EL (cell line): ENCODE measurements around the gene SNX27.
"Not testable (repeated sequence)": the region's sequence is repeated elsewhere in the genome, so short reads cannot be mapped to it uniquely, and the experiment has no call there.

Source experiments
- DNase-seq: peaks from one replicate; pipeline ENCODE4 v3.0.0-alpha.2; 2016

Gene SNX27

DNA sequence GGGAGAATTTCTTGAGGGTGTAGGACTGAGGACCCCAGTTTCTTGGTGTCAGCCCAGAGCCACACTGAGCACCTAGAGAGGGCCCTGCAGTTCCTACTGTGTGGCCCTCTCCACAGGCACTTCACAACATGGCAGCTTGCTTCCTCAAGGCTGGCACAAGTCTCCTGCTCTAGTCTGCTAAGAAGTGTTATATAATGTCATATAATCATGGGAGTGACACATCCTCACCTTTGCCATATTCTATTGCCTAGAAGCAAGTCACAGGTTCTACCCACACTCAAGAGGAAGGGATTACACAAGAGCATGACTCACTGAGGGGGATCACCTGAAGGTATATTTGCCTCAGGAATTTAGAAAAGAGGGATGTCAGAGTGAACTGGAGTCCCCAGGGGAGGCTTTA lies 5.5 kb upstream of the SNX27 start:
- DNase-seq = peak; percentile 18

DNA sequence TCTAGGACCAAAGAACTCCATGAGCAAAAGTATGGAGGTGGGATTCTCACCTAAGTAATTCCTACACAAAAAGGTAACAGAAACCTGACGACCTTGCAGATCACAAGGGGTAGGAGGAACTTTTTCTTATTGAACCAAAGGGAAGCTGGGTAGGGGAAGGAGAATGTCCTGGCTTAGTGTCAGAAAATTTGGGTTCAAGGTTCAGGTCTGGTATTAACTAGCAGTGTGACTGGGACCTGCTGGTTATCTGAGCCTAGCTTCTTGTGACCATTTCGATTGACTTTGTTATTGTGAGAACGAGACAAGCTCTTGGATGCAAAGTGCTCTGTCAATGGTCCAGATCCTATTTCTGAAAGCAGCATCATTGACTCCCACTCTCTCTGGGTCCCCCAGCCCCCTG lies 5.0 kb upstream of the SNX27 start:
- no peak for DNase-seq

DNA sequence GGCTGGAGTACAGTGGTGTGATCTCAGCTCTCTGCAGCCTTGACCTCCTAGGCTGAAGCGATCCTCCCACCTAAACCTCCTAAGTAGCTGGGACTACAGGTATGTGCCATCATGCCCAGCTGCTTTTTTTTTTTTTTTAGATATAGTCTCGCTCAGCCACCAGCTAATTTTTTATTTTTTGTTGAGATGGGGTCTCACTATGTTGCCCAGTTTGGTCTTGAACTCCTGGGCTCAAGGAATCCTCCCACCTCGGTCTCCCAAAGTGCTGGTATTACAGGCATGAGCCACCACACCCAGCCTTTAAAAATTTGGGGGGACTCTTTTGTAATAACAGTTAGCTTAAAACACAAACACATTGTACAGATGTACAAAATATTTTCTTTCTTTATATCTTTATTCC lies 1.7 kb upstream of the SNX27 start:
- no peak for DNase-seq

DNA sequence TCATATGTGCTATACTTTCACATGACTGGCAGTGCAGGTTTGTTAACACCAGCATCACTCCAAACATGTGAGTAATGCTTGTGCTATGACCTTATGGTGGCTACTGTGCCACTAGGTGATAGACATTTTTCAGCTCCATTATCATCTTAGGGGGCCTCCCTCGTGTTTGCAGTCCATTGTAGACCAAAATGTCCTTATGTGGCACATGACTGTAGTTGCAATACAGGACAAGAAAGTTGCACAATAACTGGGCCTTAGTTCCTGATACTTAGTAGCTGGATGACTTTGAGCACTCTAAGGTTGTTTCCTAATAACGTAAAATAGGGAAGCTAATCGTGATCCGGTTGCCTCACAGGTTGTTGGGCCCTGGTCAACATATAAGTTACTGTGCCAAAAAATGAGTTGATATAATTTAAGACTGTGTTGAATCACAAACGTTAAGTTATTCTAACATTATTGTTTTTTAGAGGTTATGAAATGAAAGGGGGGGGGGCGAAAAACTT lies 511 bp upstream of the SNX27 start:
- peak; percentile 46 for DNase-seq

DNA sequence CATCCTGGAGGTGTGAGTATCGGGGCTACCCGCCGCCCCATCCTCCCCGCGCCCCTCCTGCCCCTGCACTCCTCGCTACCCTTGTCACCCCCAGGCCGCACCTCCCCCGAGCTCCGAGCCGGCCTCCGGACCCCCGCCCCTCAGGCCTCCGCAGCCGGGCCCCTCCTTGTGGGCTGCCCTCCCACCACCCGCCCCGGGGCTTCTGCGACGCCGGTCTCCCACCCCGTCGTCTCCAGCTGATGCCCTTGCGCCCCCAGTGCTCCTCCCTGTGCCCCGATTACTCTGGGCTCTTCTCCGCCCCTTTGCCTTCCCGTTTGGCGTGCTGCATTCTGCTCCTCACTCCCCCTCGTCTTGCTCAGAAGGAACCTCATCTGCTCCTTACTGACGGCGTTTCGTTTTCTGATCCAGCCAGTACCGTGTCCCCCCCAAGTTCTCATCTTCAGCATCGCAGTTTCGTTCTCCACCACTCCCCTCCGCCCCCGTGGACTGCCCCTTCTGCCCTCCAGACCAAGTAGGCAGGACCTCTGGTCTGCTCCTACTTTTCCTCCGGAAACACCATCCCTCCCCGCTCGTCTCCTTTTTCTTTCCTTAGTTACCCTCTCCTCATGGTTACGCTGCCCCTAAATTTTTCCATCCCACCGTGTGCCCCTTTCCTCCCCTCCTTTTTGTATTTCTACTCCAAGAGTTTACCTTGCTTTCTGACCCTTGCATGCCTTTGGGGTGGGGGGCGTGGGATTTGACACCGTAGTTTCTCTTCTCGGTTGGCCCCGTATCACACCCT lies 841 bp downstream of the SNX27 start:
- DNase-seq = peak; percentile 43

DNA sequence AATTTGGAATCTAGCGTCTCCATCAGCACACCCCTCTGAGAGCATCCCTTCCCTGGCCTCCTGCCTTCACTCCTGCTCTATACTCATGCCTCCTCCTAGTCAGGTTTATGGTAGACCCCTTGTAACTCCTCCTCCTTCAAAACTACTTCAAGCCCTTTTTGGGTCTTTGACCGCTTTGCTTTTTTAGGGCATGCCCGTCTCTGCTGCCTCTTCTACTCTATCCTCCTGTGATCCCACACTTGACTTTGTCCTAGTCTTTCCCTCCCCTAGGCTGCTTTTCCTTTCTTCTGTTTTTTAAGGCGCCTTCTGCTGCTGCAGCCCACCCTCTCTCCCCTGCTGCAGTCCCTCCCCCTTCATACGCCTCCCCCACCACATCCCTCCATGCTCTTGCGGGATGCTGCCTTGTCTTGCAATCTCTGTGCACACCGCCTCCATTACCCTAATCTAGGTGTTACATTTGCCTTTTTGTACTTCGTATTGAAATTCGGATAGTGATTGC lies 1.5 kb downstream of the SNX27 start:
- DNase-seq = no peak

DNA sequence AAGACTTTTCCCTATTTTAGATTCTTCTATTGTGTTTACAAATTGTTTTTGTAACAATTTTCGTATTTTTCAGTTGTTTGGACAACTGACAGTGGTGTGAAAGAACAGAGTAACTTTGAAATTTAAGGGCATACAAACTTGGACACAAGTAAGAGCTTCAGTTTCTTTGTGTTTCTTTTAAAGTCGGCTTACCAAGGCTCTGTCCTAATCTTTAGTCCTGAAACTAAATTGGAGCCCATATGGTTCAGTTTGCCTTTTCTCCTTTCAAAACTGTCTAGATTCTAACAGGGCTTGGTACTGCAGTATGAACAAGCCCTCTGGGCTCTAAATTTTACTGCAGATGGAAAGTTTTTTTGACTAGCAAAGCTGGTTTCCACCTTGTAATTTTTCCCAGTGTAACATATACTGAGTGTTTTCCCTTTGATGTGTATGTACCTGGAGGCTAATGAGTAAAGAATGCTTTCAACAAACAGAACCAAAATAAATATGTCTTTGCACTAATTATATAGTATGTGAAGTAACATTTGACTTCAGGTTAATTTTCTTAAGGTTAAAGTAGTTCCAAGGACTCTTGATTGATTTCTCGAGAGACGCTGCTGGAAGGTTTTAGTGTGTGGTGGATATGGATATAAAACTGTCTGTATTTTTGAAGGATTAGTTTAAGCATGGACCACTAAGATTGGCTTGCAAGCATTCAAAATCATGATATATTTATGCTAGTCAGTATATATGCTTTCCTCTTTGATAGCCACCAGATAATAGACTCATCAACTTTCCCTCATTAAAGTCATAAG lies 4.1 kb downstream of the SNX27 start:
- no peak for DNase-seq

DNA sequence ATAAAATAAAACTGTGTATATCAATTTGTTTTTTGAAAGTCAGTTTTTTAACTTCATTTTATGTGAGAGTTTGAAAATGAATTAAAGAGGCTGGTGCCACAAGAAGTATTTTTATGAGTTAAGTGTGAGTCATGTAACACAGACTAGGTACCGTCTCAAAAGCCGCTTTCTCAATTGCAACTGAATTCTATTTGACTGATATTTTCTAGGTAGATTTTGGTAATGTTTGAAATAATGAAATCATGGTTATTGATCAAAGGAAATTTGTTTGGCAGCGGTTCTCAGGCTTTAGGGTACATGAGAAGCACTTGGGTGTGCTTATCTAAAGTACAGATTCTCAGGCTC lies 4.6 kb downstream of the SNX27 start:
- DNase-seq = peak; percentile 36

DNA sequence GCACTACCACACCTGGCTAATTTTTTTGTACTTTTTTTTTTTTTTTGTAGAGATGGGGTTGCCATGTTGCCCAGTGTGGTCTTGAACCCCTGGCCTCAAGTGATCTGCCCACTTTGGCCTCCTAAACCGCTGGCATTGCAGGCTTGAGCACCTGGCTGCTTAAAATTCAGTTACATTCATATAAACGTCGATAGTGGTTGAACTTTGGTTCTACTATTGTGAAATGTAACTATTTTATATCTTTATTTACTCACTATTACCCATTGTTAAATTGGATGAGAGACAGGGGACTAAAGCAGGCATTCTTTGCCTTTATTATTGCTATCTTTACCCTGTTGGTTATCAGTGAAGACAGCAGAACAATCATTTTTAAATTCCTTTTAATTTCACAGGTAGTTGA lies 6.2 kb downstream of the SNX27 start:
- DNase-seq = no peak

DNA sequence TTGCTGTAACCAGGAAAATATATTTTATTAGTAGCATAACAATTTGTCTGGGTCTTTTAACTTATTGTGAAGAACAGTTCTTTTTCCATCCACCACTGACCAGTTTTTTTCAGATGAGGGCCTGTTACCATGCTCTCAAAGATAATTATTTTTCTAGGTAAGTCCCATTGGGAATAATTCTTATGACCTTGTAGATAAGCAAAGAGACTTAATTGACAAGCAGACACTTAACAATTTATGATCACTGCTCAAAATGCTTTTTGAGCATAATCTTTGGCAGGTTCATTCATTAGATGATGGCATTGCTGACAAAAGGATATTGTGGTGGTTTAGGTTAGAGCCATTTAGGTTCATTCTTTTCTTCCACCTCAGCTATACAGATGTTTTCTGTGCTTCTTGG lies 6.6 kb downstream of the SNX27 start:
- DNase-seq = no peak

DNA sequence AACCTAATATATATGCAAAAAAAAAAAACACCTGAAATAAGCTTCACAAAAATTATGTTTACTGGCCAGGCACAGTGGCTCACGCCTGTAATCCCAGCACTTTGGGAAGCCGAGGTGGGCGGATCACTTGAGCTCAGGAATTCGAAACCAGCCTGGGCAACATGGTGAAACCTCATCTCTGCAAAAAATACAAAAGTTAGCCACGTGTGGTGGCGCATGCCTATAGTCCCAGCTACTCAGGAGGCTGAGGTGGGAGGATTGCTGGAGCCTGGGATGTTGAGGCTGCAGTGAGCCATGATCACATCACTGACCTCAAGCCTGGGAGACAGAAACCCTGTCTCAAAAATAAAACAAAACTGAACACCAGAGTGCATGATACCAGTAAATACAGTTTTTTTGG lies 7.1 kb downstream of the SNX27 start:
- not testable (repeated sequence) for DNase-seq

DNA sequence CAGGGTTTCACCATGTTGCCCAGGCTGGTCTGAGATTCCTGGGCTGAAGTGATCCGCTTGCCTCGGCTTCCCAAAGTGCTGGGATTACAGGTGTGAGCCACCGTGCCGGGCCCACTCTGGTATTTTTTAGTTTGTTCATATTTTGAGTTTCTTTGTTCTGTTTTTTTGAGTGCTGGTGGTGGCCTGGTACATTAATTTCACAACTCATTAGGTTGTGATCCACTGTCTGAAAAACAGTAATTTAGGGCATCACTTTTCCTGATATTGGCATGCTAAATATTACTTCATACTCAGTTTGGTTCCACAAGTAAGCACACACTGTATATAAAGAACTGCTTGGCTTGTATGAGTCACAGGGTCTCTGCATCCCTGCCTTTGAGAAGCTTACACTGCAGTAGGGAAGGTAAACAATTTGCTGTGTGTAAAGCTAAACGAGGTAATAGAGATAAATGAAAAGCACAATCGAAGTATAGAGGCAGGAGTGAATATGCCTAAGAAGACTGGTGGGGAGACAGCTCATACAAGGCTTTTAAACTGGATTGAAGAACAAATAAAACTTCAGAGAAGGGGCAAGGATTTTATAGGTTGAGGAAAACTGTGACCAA lies 7.7 kb downstream of the SNX27 start:
- peak; percentile 55 for DNase-seq

DNA sequence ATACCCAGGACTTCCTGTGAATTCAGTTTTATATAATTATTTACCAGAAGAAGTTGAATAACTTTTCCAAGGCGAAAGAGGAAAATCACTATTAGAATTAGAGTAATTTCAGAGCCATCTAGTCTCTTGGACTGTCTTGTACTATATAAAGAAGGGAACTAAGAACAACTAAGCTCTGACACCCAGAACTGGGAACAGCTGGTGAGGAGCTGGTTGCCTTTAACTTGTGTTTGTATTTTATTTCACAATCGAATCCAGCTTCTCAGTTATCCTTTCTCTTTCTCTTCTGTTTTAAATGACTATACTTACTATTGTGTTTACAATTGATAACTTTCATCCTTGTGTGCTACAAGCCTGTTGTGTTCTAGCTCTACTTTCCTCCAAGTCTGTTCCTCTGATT lies 8.4 kb downstream of the SNX27 start:
- DNase-seq = no peak

DNA sequence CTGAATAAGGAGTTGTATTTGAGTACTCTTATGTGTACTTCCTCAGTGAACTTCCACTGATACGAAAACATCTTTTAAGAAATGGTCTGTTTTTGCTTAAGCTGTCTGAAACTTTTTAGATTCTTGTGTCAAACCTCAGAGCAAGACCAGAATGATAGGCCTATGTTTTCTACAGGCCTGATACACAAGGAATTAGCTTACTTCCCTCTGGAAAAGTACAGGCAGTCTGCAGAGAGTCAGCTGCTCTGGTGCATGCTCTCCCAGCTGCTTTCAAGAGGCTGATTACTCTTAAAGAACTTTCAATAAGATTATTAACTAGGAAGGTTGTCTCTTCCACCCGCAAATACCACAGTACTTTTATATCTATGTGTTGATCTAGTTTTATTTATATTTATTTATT lies 9.5 kb downstream of the SNX27 start:
- DNase-seq = no peak

DNA sequence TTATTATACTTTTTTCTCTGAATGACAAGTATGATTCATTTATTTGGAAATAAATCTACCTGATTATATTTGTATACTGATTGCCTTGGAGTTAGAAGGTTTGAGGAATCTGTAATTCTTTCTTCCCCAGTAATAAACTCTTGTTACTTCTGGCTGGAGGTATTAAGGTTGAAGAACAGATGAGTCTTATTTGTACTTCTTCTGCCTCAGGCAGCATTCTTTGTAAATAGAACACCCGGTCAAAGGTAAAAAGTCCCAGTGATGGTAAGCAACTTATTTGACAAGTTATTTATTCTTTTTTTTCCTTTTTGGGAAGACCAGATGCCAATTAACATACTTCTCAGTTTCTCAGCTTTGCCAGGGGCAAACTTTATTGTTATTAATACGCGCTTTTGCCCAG lies 12.9 kb downstream of the SNX27 start:
- DNase-seq = no peak

DNA sequence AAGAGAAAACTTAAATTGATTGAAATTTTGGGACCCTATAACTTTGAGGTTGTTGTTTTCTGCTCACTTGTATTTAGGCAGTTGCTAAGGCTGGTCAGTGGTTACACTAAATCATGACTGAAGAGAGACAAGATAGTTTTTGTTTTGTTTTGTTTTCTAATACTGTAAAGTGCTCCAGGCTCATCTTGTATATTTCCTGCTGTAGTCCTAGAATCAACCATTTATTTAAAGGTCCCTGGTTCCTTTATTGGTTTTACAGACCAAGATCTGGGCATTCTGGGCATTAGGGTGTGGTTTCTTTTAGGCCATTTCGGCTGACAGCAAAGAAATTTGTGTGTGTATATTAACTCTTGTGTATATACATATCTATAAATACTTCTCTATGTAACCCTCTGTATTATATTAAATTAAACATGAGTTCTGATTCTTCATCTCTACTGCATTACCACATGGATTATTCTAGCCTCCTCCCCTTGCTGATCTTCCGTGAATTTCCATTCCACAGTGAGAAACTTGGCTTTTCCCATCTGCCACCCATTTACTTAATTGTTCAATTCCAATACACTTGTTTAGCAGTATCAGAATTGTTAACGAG lies 15.0 kb downstream of the SNX27 start:
- DNase-seq = no peak

DNA sequence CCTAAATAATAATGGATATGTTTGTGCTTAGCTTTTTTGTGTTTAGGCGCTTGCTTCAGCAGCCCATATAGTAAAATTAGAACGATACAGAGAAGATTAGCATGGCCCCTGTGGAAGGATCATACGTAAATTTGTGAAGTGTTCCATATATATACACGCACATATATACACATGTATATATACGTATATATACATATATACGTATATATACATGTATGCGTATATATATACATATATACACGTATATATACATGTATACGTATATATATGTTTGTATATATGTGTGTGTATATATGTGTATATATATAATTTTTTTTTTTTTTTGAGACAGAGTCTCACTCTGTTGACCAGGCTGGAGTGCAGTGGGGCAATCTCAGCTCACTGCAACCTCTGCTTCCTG lies 17.4 kb downstream of the SNX27 start:
- DNase-seq = no peak

DNA sequence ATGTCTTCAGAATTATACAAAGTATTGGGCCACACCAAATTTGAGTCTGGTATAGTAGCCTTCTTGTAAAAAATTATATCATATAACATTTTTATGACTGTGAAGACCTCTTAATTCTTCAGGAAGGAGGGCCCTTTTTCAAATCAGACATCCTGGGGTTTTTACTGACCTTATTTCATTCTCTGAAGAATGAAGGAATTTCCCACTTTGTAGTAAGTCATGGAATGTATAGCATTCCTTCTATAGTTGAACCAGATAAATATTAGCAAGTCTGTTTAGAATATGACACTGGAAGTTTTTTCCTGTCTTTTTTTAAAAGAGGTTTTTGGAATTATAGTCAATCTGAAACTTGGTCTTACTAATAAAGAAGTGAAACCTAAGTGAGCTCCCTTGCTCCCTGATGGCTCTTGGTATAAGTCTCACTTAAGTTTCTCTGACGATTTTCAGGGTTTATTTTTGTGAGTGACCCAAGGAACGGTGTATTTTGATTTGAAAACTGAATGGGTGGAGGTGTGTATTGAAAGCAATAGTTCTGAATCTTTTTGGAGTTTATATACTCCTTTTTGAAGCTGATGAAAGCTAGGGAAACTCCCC lies 23.7 kb downstream of the SNX27 start:
- peak; percentile 29 for DNase-seq

DNA sequence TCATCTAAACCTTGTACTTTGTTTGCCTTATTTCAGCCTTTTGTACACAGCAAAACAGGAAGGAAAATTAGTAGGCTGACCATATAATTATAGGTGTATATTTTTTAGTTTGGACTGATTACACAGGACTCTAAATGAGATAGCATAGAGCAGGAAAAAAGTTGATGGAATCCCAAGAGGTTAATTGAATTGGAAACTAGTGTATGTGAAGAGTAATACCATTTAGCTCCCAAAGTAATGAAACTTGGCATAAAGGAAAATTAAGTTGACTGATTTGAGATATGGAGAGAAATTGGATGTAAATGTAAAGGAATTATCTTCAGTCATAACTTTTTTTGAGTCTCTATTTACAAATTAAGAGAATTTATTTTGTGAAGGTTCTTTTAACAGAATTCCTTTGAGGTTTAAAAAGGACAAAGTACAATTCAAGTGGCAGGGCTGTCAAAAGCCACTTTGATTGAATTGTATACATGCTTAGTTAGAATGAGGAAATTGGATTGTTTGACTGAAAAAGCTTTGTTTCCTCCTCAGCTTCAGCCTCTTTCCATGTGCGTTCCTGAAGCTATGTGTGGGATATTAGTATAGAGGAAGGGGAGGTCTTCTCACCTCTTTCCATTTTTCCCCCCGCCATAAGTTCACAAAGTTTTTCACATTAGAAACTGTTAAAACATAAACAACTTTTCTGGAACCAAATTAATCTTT lies 26.4 kb downstream of the SNX27 start:
- DNase-seq = no peak

DNA sequence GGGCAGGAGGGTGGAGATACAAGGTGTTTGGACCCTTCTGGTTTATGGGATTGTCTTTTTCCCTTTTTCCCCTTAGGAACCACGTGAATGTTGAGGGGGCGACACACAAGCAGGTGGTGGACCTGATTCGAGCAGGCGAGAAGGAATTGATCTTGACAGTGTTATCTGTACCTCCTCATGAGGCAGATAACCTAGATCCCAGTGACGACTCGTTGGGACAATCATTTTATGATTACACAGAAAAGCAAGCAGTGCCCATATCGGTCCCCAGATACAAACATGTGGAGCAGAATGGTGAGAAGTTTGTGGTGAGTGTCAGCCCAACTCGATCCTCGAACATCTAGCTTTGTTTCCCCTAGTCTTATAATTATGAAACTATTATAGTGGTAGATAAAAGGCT lies 27.0 kb downstream of the SNX27 start:
- no peak for DNase-seq

DNA sequence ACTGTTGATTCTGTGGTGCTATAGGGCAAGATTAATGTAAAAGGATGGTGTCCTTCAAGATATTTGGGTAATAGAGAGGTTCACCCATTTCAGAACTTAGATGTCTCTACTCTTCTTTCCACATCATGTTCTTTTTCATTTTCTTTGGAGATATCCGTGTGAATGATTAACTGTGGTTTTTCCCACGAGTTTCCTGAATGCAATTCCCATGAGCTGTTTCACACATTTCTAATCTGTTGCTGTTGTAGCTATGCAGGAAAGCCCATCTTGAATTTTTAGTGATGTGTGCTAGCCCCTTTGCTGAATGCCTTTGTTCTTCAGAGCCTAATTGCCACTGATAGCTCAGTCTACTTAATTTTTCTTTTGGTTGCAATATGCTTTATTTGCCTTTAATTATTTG lies 27.6 kb downstream of the SNX27 start:
- peak; percentile 72 for DNase-seq

DNA sequence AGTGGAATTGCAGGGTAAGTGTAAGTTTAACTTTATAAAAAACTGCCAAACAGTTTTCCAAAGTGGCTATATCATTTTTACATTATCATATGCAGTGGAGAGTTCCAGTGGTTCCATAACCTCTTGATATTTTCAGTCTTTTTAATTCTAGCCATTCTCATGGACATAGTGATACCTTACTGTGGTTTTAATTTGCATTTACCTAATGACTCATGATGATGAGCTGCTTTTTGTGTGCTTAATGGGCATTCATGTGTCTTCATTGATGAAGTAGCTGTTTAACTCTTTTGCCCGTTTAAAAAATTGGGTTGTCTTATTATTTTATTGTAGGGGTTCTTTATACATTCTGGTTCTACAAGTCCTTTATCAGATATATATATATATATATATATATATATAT lies 29.4 kb downstream of the SNX27 start:
- no peak for DNase-seq
